Mammary epithelial cell (primary cell): ENCODE measurements around the gene RTN4.

Experiments
- EZH2 ChIP-seq: IDR thresholded peaks from 2 replicates; pipeline ENCODE4 v1.6.1; 2012; ENCODE audit warnings: low read length, inconsistent platforms, borderline replicate concordance
- TF ChIP-seq, protein P1 (sequence below), 2 donors: IDR thresholded peaks in 1 of 2; conservative IDR thresholded peaks in 1 of 2; 2 replicates each; pipeline ENCODE4 v1.5.1; 2011 to 2012; ENCODE audit warnings: inconsistent platforms in 2 of 2, low read length in 2 of 2, mild to moderate bottlenecking in 2 of 2, control low read depth in 1 of 2, low read depth in 1 of 2; ENCODE audit not compliant: insufficient read depth in 1 of 2; ENCODE audit errors: extremely low read depth in 1 of 2

DNA sequence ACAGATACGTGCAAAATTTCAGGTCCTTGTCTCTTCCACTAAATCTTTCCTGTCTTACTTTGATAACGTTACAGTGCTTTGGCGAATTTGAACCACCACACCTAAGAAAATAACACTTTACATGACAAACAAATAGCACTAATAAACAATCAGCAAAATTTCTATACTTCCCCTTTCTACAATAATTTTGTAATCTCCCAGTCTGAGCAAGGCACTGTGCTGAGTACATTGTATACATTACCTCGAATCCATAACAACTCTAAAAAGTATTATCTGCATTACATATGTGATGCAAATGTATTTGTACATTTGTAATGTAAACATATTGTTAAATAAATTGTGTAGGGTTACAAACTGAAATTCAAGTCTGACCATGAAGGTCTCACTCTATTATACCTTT, 49.9 kb downstream of the RTN4 start:
- TF ChIP-seq, protein P1, sequence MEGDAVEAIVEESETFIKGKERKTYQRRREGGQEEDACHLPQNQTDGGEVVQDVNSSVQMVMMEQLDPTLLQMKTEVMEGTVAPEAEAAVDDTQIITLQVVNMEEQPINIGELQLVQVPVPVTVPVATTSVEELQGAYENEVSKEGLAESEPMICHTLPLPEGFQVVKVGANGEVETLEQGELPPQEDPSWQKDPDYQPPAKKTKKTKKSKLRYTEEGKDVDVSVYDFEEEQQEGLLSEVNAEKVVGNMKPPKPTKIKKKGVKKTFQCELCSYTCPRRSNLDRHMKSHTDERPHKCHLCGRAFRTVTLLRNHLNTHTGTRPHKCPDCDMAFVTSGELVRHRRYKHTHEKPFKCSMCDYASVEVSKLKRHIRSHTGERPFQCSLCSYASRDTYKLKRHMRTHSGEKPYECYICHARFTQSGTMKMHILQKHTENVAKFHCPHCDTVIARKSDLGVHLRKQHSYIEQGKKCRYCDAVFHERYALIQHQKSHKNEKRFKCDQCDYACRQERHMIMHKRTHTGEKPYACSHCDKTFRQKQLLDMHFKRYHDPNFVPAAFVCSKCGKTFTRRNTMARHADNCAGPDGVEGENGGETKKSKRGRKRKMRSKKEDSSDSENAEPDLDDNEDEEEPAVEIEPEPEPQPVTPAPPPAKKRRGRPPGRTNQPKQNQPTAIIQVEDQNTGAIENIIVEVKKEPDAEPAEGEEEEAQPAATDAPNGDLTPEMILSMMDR (conservative IDR thresholded peaks at IDR 0.05 in 1 of 2, IDR thresholded peaks at IDR 0.05 in 1 of 2; ENCODE audit: extremely low read depth in 1 of 2, insufficient read depth in 1 of 2, low read depth in 1 of 2, low read length in 2 of 2): no peak
- TF ChIP-seq EZH2: no peak
